ENCODE results near the gene DALRD3. TPM values are rescaled to one million over a fixed set of nuclear protein-coding genes. Genes with fewer than 3 reads are reported as not detected.
A peak's percentile ranks its signal among the peaks of the same experiment; 100 is the strongest.

DALRD3 gene
- total RNA-seq, 1 experiment from 2014 or later: 42.9 TPM

DNA sequence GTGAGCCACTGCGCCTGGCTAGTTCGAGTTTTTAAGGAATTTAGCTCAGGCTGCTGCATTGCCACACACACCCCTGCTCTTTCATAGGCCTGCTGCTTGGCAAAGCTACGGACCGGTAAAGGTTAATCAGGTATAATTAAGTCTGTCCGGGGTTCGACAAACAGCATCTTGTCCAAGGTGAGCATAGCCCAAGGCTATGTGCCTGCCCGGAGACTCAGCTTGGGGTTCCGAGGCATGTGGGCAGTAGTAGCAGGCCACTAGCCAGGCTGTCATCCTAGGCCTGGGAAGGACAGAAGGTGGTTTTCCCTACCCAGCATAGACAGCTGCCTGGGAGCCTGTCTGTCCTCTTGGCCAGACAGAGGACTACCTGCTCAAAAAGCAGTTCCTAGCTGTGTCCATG lies 21.7 kb downstream of the DALRD3 start:
- TF ChIP-seq CBX3 (IDR thresholded peaks at IDR 0.05; ENCODE audit: low read depth) (no peak), JUND (IDR thresholded peaks at IDR 0.05) (no peak)
- TF ChIP-seq, protein P1, sequence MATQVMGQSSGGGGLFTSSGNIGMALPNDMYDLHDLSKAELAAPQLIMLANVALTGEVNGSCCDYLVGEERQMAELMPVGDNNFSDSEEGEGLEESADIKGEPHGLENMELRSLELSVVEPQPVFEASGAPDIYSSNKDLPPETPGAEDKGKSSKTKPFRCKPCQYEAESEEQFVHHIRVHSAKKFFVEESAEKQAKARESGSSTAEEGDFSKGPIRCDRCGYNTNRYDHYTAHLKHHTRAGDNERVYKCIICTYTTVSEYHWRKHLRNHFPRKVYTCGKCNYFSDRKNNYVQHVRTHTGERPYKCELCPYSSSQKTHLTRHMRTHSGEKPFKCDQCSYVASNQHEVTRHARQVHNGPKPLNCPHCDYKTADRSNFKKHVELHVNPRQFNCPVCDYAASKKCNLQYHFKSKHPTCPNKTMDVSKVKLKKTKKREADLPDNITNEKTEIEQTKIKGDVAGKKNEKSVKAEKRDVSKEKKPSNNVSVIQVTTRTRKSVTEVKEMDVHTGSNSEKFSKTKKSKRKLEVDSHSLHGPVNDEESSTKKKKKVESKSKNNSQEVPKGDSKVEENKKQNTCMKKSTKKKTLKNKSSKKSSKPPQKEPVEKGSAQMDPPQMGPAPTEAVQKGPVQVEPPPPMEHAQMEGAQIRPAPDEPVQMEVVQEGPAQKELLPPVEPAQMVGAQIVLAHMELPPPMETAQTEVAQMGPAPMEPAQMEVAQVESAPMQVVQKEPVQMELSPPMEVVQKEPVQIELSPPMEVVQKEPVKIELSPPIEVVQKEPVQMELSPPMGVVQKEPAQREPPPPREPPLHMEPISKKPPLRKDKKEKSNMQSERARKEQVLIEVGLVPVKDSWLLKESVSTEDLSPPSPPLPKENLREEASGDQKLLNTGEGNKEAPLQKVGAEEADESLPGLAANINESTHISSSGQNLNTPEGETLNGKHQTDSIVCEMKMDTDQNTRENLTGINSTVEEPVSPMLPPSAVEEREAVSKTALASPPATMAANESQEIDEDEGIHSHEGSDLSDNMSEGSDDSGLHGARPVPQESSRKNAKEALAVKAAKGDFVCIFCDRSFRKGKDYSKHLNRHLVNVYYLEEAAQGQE (IDR thresholded peaks at IDR 0.05; ENCODE audit: low read depth): no peak
- DNase-seq (ENCODE audit: low read depth, low spot score): no peak
- ChIA-PET POLR2A (no interaction called here), RAD21 (ENCODE audit: low non-redundant PET in 1 of 2, low total read pairs in 2 of 2, uncharacterized antibody in 2 of 2, unreplicated experiment in 2 of 2) (no interaction called here), CTCF (interaction anchor here (1.4 kb wide), 1 partner anchor 9 kb away, joined by 5 read pairs; no protein-coding TSS in a partner anchor)
- BruUV-seq (replicated peaks): no TSS peak
- ATAC-seq: no peak
- peaks cover 28% of the 10 kb centered on the region for H3K79me2 ChIP-seq (ENCODE audit: insufficient read depth, low read length)
- no peaks in the 10 kb centered on the region for H3K27me3 ChIP-seq (ENCODE audit: insufficient read depth, low read length)
- H3K27ac ChIP-seq (ENCODE audit: low read depth, low read length): no peak overlapping the region
- H3K4me1 ChIP-seq (ENCODE audit: control insufficient read depth in 1 of 2, insufficient read depth in 2 of 2, low read length in 2 of 2): peaks cover 1 to 2% of the 10 kb centered on the region in 2 experiments; a peak in 3 of 4 replicates
- no peak overlapping the region for H3K4me2 ChIP-seq (ENCODE audit: low read length)
- H2AFZ ChIP-seq (ENCODE audit: low read depth, low read length, poor library complexity, severe bottlenecking): no peak overlapping the region
- H4K20me1 ChIP-seq (ENCODE audit: insufficient read depth): no peaks in the 10 kb centered on the region
- no peak overlapping the region for H3K9ac ChIP-seq (ENCODE audit: low read length)
- peaks cover 3 to 6% of the 10 kb centered on the region in 2 experiments; a peak in 2 of 4 replicates for H3K36me3 ChIP-seq (ENCODE audit: control insufficient read depth in 1 of 2, insufficient read depth in 2 of 2, low read length in 2 of 2)
- H3K9me2 ChIP-seq (ENCODE audit: insufficient read depth): no peaks in the 10 kb centered on the region
- no peaks in the 10 kb centered on the region for H3K9me3 ChIP-seq (ENCODE audit: control insufficient read depth in 1 of 2, insufficient read depth in 1 of 2, low read depth in 1 of 2, low read length in 2 of 2)
- no peak overlapping the region for H3K4me3 ChIP-seq (replicated peaks in 1 of 2; ENCODE audit: low read depth in 1 of 2, low read length in 2 of 2)
- intact Hi-C loops (cut with micrococcal nuclease): no loop called here

DNA sequence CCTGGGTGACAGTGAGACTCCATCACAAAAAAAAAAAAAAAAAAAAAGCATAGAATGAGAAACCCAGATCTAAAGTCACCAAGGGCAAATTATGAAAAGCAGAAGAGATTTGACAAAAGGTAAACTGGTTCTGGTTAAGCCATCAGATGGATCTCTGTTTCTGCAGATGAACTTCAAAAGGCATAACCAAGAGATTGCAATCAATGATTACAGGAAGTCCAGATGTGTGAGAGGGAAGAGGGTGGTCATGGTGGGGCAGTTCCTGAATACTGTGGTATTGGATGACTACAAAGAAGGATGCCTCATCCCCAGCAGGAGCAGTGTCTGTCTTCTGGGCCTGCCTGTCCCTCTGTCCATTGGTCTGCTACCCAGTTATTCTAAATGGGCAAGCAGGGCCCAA lies 24.5 kb downstream of the DALRD3 start:
- no peak overlapping the region for H3K4me3 ChIP-seq (replicated peaks in 1 of 2; ENCODE audit: low read depth in 1 of 2, low read length in 2 of 2)
- BruUV-seq (replicated peaks): TSS peak; percentile 4
- H3K4me1 ChIP-seq (ENCODE audit: control insufficient read depth in 1 of 2, insufficient read depth in 2 of 2, low read length in 2 of 2): peaks cover 13 to 18% of the 10 kb centered on the region in 2 experiments
- H3K9ac ChIP-seq (ENCODE audit: low read length): no peak overlapping the region
- H3K4me2 ChIP-seq (ENCODE audit: low read length): no peak overlapping the region
- no peaks in the 10 kb centered on the region for H3K27me3 ChIP-seq (ENCODE audit: insufficient read depth, low read length)
- intact Hi-C loops (cut with micrococcal nuclease): no loop called here
- CTCF ChIA-PET: no interaction called here
- no peak overlapping the region for H2AFZ ChIP-seq (ENCODE audit: low read depth, low read length, poor library complexity, severe bottlenecking)
- ATAC-seq (no peak), DNase-seq (ENCODE audit: low read depth, low spot score) (no peak)
- peaks cover 50% of the 10 kb centered on the region for H3K79me2 ChIP-seq (ENCODE audit: insufficient read depth, low read length)
- H3K9me2 ChIP-seq (ENCODE audit: insufficient read depth): no peaks in the 10 kb centered on the region
- H3K36me3 ChIP-seq (ENCODE audit: control insufficient read depth in 1 of 2, insufficient read depth in 2 of 2, low read length in 2 of 2): peaks cover 3 to 6% of the 10 kb centered on the region in 2 experiments; a peak in 2 of 4 replicates
- no peaks in the 10 kb centered on the region for H4K20me1 ChIP-seq (ENCODE audit: insufficient read depth)
- no peaks in the 10 kb centered on the region for H3K9me3 ChIP-seq (ENCODE audit: control insufficient read depth in 1 of 2, insufficient read depth in 1 of 2, low read depth in 1 of 2, low read length in 2 of 2)
- TF ChIP-seq, protein P2, sequence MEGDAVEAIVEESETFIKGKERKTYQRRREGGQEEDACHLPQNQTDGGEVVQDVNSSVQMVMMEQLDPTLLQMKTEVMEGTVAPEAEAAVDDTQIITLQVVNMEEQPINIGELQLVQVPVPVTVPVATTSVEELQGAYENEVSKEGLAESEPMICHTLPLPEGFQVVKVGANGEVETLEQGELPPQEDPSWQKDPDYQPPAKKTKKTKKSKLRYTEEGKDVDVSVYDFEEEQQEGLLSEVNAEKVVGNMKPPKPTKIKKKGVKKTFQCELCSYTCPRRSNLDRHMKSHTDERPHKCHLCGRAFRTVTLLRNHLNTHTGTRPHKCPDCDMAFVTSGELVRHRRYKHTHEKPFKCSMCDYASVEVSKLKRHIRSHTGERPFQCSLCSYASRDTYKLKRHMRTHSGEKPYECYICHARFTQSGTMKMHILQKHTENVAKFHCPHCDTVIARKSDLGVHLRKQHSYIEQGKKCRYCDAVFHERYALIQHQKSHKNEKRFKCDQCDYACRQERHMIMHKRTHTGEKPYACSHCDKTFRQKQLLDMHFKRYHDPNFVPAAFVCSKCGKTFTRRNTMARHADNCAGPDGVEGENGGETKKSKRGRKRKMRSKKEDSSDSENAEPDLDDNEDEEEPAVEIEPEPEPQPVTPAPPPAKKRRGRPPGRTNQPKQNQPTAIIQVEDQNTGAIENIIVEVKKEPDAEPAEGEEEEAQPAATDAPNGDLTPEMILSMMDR (IDR thresholded peaks at IDR 0.05 in 2 of 3, conservative IDR thresholded peaks at IDR 0.05 in 1 of 3; ENCODE audit: borderline replicate concordance in 1 of 3, insufficient read depth in 1 of 3, low read depth in 2 of 3, low read length in 2 of 3): no peak
- no peak for TF ChIP-seq RAD21 (IDR thresholded peaks at IDR 0.05; ENCODE audit: low read depth)
- no peak for TF ChIP-seq CBX3 (IDR thresholded peaks at IDR 0.05; ENCODE audit: low read depth)
- no peak for TF ChIP-seq EGR1 (IDR thresholded peaks at IDR 0.05; ENCODE audit: low read depth)
- TF ChIP-seq SP1 (IDR thresholded peaks at IDR 0.05; ENCODE audit: low read depth): no peak
- TF ChIP-seq, protein P3, sequence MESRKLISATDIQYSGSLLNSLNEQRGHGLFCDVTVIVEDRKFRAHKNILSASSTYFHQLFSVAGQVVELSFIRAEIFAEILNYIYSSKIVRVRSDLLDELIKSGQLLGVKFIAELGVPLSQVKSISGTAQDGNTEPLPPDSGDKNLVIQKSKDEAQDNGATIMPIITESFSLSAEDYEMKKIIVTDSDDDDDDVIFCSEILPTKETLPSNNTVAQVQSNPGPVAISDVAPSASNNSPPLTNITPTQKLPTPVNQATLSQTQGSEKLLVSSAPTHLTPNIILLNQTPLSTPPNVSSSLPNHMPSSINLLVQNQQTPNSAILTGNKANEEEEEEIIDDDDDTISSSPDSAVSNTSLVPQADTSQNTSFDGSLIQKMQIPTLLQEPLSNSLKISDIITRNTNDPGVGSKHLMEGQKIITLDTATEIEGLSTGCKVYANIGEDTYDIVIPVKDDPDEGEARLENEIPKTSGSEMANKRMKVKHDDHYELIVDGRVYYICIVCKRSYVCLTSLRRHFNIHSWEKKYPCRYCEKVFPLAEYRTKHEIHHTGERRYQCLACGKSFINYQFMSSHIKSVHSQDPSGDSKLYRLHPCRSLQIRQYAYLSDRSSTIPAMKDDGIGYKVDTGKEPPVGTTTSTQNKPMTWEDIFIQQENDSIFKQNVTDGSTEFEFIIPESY (IDR thresholded peaks at IDR 0.05; ENCODE audit: extremely low read depth, insufficient replicate concordance, low read length): no peak
- TF ChIP-seq EZH2 (IDR thresholded peaks at IDR 0.05): no peak
- no peak for TF ChIP-seq SRF (IDR thresholded peaks at IDR 0.05; ENCODE audit: low read depth)
- no peak for TF ChIP-seq TCF7L2 (IDR thresholded peaks at IDR 0.05; ENCODE audit: borderline replicate concordance, extremely low read depth, insufficient read depth, insufficient read length)
- no peak for TF ChIP-seq JUND (IDR thresholded peaks at IDR 0.05)
- H3K27ac ChIP-seq (ENCODE audit: low read depth, low read length): no peak overlapping the region
- POLR2A ChIA-PET: no interaction called here
- RAD21 ChIA-PET (ENCODE audit: low non-redundant PET in 1 of 2, low total read pairs in 2 of 2, uncharacterized antibody in 2 of 2, unreplicated experiment in 2 of 2): no interaction called here

Data from HCT116 (cell line).